IMR-90 (cell line): ENCODE data around the gene KIFAP3. TPM values are rescaled to one million over a fixed set of nuclear protein-coding genes. Genes with fewer than 3 reads are reported as not detected.
"Not testable (repeated sequence)": the region's sequence is repeated elsewhere in the genome, so short reads cannot be mapped to it uniquely, and the experiment has no call there.

ENCODE experiments used
- ATAC-seq: fragments of 200-7000 bp; cut with Tn5 transposase; 2 replicates; pipeline ENCODE4 v1.9.1; 2020; ENCODE audit warnings: low read depth, mild to moderate bottlenecking, moderate library complexity
- BruUV-seq: library from RNA; stranded (reverse); fragments of 400-500 nt; replicated peaks from 2 replicates; lab custom pipeline; 2021; lab: Mats Ljungman, UMichigan
- CTCF ChIA-PET: fragments of 300-600 bp; formaldehyde crosslinking; extraction: SDS; loops from one replicate; lab custom pipeline; 2021; ENCODE audit warnings: antibody characterized with exemption; lab: Yijun Ruan, JAX
- POLR2A ChIA-PET: fragments of 300-600 bp; sonication (Branson Sonifier 250); formaldehyde crosslinking; loops from one replicate; lab custom pipeline; 2022; ENCODE audit warnings: antibody characterized with exemption; ENCODE audit not compliant: unreplicated experiment; lab: Charles Lee
- DNase-seq: peaks from one replicate; pipeline ENCODE4 v3.0.0; 2013
- H2AFZ ChIP-seq: replicated peaks from 2 replicates; pipeline ENCODE3; 2013; ENCODE audit warnings: low read length, mild to moderate bottlenecking; ENCODE audit not compliant: poor library complexity
- H2AK5ac ChIP-seq: 2 replicates; pipeline ENCODE4 v1.6.1; 2013; ENCODE audit warnings: low read depth, low read length, inconsistent platforms
- H2AK9ac ChIP-seq: replicated peaks from 2 replicates; pipeline ENCODE3; 2013; ENCODE audit warnings: mild to moderate bottlenecking, low read depth, low read length, moderate library complexity; ENCODE audit not compliant: poor library complexity
- H2BK120ac ChIP-seq: 2 replicates; pipeline ENCODE4 v1.6.1; 2013; ENCODE audit warnings: low read depth, low read length, inconsistent platforms
- H2BK15ac ChIP-seq: 3 replicates; pipeline ENCODE4 v1.6.1; 2013; ENCODE audit warnings: low read depth, low read length, inconsistent platforms
- H2BK20ac ChIP-seq: 2 replicates; pipeline ENCODE4 v1.6.1; 2013; ENCODE audit warnings: low read depth, mild to moderate bottlenecking, inconsistent platforms, low read length, moderate library complexity
- H2BK5ac ChIP-seq: 2 replicates; pipeline ENCODE4 v1.6.1; 2013; ENCODE audit warnings: mild to moderate bottlenecking, low read depth, low read length, inconsistent platforms; ENCODE audit not compliant: poor library complexity, severe bottlenecking
- H3K14ac ChIP-seq: replicated peaks from 2 replicates; pipeline ENCODE4 v1.6.1; 2013; ENCODE audit warnings: low read depth, low read length, inconsistent platforms
- H3K18ac ChIP-seq: 2 replicates; pipeline ENCODE4 v1.6.1; 2013; ENCODE audit warnings: low read depth, low read length, control low read depth
- H3K23ac ChIP-seq: 2 replicates; pipeline ENCODE4 v1.6.1; 2013; ENCODE audit warnings: low read depth, low read length, inconsistent platforms
- H3K27ac ChIP-seq: 2 replicates; pipeline ENCODE4 v1.5.1; 2013; ENCODE audit warnings: mild to moderate bottlenecking, control low read depth, low read length; ENCODE audit not compliant: insufficient read depth
- H3K27me3 ChIP-seq: 2 replicates; pipeline ENCODE4 v1.6.1; 2013; ENCODE audit warnings: low read length; ENCODE audit not compliant: control insufficient read depth, insufficient read depth
- H3K36me3 ChIP-seq: 2 replicates; pipeline ENCODE4 v1.6.1; 2013; ENCODE audit warnings: low read length, mixed read lengths; ENCODE audit not compliant: control insufficient read depth, insufficient read depth
- H3K4ac ChIP-seq: 2 replicates; pipeline ENCODE4 v1.6.1; 2013; ENCODE audit warnings: low read depth, low read length, inconsistent platforms
- H3K4me1 ChIP-seq: 2 replicates; pipeline ENCODE4 v1.6.1; 2013; ENCODE audit warnings: low read length, mixed read lengths; ENCODE audit not compliant: control insufficient read depth, insufficient read depth
- H3K4me2 ChIP-seq: 2 replicates; pipeline ENCODE4 v1.6.1; 2013; ENCODE audit warnings: low read depth, mild to moderate bottlenecking, control low read depth, low read length, moderate library complexity
- H3K4me3 ChIP-seq: 2 replicates; pipeline ENCODE4 v1.5.1; 2013; ENCODE audit warnings: low read depth, mild to moderate bottlenecking, control low read depth, low read length, moderate library complexity; ENCODE audit not compliant: insufficient read depth
- H3K56ac ChIP-seq: 2 replicates; pipeline ENCODE4 v1.6.1; 2013; ENCODE audit warnings: low read length, inconsistent platforms; ENCODE audit not compliant: insufficient read depth; ENCODE audit errors: extremely low read depth
- H3K79me1 ChIP-seq, 2 experiments: 2 replicates each; pipeline ENCODE4 v1.6.1; 2013; ENCODE audit warnings: low read length in 2 of 2, inconsistent platforms in 1 of 2, low read depth in 1 of 2
- H3K9ac ChIP-seq: 2 replicates; pipeline ENCODE4 v1.6.1; 2013; ENCODE audit warnings: low read depth, low read length, control low read depth
- H3K9me1 ChIP-seq: 2 replicates; pipeline ENCODE4 v1.6.1; 2013; ENCODE audit warnings: low read length, inconsistent platforms; ENCODE audit not compliant: insufficient read depth
- H3K9me3 ChIP-seq: 2 replicates; pipeline ENCODE4 v1.6.1; 2013; ENCODE audit warnings: low read length; ENCODE audit not compliant: control insufficient read depth, insufficient read depth
- H4K20me1 ChIP-seq: 2 replicates; pipeline ENCODE4 v1.6.1; 2013; ENCODE audit warnings: low read length, inconsistent platforms; ENCODE audit not compliant: insufficient read depth
- H4K5ac ChIP-seq: 2 replicates; pipeline ENCODE4 v1.6.1; 2013; ENCODE audit warnings: mild to moderate bottlenecking, low read depth, low read length, control low read depth
- H4K8ac ChIP-seq, 2 experiments: 2 replicates each; pipeline ENCODE4 v1.6.1; 2013; ENCODE audit warnings: low read depth in 2 of 2, low read length in 2 of 2, control low read depth in 1 of 2, inconsistent platforms in 1 of 2
- H4K91ac ChIP-seq: 2 replicates; pipeline ENCODE4 v1.6.1; 2013; ENCODE audit warnings: low read depth, low read length, inconsistent platforms; ENCODE audit not compliant: insufficient read depth
- CEBPB ChIP-seq: IDR thresholded peaks from 2 replicates; pipeline ENCODE4 v1.6.1; 2012; ENCODE audit warnings: low read depth, low read length, improper control_type of control experiment
- MXI1 ChIP-seq: IDR thresholded peaks from 2 replicates; pipeline ENCODE4 v1.6.1; 2012; ENCODE audit warnings: low read depth, mild to moderate bottlenecking, low read length, moderate library complexity, borderline replicate concordance
- RFX5 ChIP-seq: IDR thresholded peaks from 2 replicates; pipeline ENCODE4 v1.8.0; 2012; ENCODE audit warnings: low read depth, mild to moderate bottlenecking, low read length, moderate library complexity
- WGBS, 2 experiments: methylation state at CpG; one replicate each; pipeline versions ENCODE4 v1.1.5 to v1.1.7; 2013; ENCODE audit warnings: missing lambda C conversion rate in 2 of 2; ENCODE audit not compliant: insufficient read length in 1 of 2; ENCODE audit errors: extremely low coverage in 2 of 2; 5-methylcytosine and 5-hydroxymethylcytosine counted together
- dilution Hi-C: fragments of 300-500 bp; cut with HindIII; formaldehyde crosslinking; loops from one replicate; pipeline ENCODE4 v1.14.3; 2018; ENCODE audit warnings: low sequenced_read_pairs; ENCODE audit not compliant: unreplicated experiment
- in situ Hi-C: fragments of 300-500 bp; cut with MboI; formaldehyde crosslinking; loops from 3 replicates; pipeline ENCODE4 v1.14.3; 2019; ENCODE audit warnings: low sequenced_read_pairs, inconsistent platforms, mixed read lengths
- intact Hi-C: fragments of 100-400 bp; cut with micrococcal nuclease; formaldehyde crosslinking; loops from 2 replicates; pipeline ENCODE4 v1.10.0; 2022
- polyA plus RNA-seq, 3 experiments: library from polyadenylated mRNA; depleted of rRNA; stranded (reverse); fragments of >200 nt; gene quantifications; 2 replicates each; pipeline ENCODE4 v1.2.3, GENCODE V29; 2012; ENCODE audit warnings: low replicate concordance in 1 of 3
- total RNA-seq: library from RNA; depleted of rRNA; stranded (reverse); fragments of >200 nt; gene quantifications from 2 replicates; pipeline ENCODE4 v1.2.3, GENCODE V29; 2012

The KIFAP3 gene
- total and polyA plus RNA-seq, 2 of the 4 experiments (the other 2 are of a cell fraction): 10.5 to 10.9 TPM

DNA sequence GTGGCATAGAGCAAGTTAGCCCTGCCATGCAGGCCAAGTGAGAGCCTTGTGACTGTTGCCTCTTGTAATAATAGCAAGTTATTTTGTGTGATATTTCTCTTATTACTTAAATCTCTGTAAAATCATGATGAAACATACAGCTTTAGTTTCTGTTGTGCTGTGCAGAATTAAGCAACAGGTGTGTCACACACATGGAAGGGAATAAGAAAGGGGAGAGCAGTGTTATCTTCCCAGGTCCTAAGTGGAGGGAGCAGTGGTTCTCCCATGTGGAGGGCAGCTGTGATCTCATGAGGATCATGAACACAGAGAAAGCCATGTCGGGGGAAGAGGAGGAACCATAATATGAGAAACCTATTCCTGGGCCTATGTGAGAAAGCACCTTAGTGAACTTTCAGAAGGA, 155.6 kb downstream of the KIFAP3 start:
- Histone ChIP-seq H3K79me1 (no peaks in the 10 kb centered on the region), H2BK15ac (no peak overlapping the region), H2BK120ac (no peak overlapping the region), H4K91ac (no peak overlapping the region), H3K4me1 (peaks cover 3% of the 10 kb centered on the region; the same call in 1 of the 2 replicates), H2BK5ac (no peak overlapping the region), H2AK5ac (no peak overlapping the region), H4K8ac (no peak overlapping the region), H3K14ac (no peak overlapping the region), H3K36me3 (0 out of 2 replicates have a peak, but pooled peaks cover 1% of the 10 kb centered on the region), H3K23ac (no peak overlapping the region), H3K4me3 (no peak overlapping the region), H2BK20ac (no peak overlapping the region), H3K4me2 (no peak overlapping the region), H3K27ac (no peak overlapping the region), H4K20me1 (no peaks in the 10 kb centered on the region), H4K5ac (no peak overlapping the region), H3K9me1 (no peaks in the 10 kb centered on the region), H3K27me3 (no peaks in the 10 kb centered on the region), H2AK9ac (no peak overlapping the region), H3K9ac (no peak overlapping the region), H3K4ac (no peak overlapping the region), H3K18ac (no peak overlapping the region), H2AFZ (no peak overlapping the region), H3K9me3 (no peaks in the 10 kb centered on the region), H3K56ac (no peak overlapping the region)
- ATAC-seq: no peak
- BruUV-seq: no TSS peak
- CTCF ChIA-PET: no interaction called here
- no CpG with 5 or more reads among the region's 1 CpG for WGBS, 2 experiments
- intact Hi-C loops (no loop called here), dilution Hi-C loops (no loop called here), in situ Hi-C loops (loop anchor here (10.0 kb wide), 1 partner anchor 1006 kb away; no protein-coding TSS in a partner anchor)
- no peak for DNase-seq
- TF ChIP-seq RFX5 (no peak), MXI1 (no peak), CEBPB (no peak)
- POLR2A ChIA-PET: no interaction called here

DNA sequence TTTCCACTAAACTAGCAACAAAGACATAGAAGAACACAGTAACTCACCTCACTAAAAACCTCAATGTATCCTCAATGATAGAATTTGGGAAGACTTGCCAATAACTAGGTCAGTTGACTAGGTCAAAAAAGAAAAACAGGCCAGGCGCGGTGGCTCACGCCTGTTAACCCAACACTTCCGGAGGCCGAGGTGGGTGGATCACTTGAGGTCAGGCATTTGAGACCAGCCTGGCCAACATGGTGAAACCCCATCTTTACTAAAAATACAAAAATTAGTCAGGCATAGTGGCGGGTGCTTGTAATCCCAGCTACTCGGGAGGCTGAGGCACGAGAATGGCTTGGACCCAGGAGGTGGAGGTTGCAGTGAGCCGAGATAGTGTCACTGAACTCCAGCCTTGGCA, 156.3 kb downstream of the KIFAP3 start:
- H4K5ac ChIP-seq, H3K4ac ChIP-seq, H2AK9ac ChIP-seq, H2BK5ac ChIP-seq, intact Hi-C loops, BruUV-seq, H2AK5ac ChIP-seq, H4K20me1 ChIP-seq, POLR2A ChIA-PET, ATAC-seq, H3K14ac ChIP-seq, H2BK120ac ChIP-seq, DNase-seq, H3K27ac ChIP-seq, H3K18ac ChIP-seq, H4K8ac ChIP-seq, H3K9me1 ChIP-seq, H3K4me2 ChIP-seq, H3K27me3 ChIP-seq, H2AFZ ChIP-seq, H3K4me1 ChIP-seq, H3K9ac ChIP-seq, CTCF ChIA-PET, H3K4me3 ChIP-seq, H2BK20ac ChIP-seq, H3K23ac ChIP-seq, H2BK15ac ChIP-seq, H3K56ac ChIP-seq, dilution Hi-C loops, H4K91ac ChIP-seq, H3K9me3 ChIP-seq, H3K36me3 ChIP-seq, H3K79me1 ChIP-seq: not testable (repeated sequence)
- in situ Hi-C loops: loop anchor here (10.0 kb wide), 1 partner anchor 1007 kb away; no protein-coding TSS in a partner anchor
- WGBS, 2 experiments: no CpG with 5 or more reads among the region's 9 CpGs
